NOMO-1 treated with DMSO at 0.1 percent for 48 hours (cell line): Measurements from ENCODE around the gene CD79B.

Experiments used
- DNase-seq: peaks from one replicate; lab custom pipeline; 2025; ENCODE audit not compliant: unreplicated experiment; lab: John Stamatoyannopoulos, UW

The CD79B gene

GRCh38 chr17:63954402-63955063 lies 22.4 kb upstream of the CD79B start:
- DNase-seq = no peak

GRCh38 chr17:63950940-63951907 lies 19.1 kb upstream of the CD79B start:
- DNase-seq = no peak

- no peak for DNase-seq
Observed at GRCh38 chr17:63949576-63950250, 17.6 kb upstream of the CD79B start.

- DNase-seq = no peak
Observed at GRCh38 chr17:63948521-63948920, 16.4 kb upstream of the CD79B start.

GRCh38 chr17:63947711-63948330 lies 15.7 kb upstream of the CD79B start:
- DNase-seq = no peak

- peak; percentile 63 for DNase-seq
Observed at GRCh38 chr17:63946440-63947363, 14.6 kb upstream of the CD79B start.

- DNase-seq = no peak
Observed at GRCh38 chr17:63945784-63946439, 13.8 kb upstream of the CD79B start.

- DNase-seq = no peak
Observed at GRCh38 chr17:63944736-63945499, 12.8 kb upstream of the CD79B start.

GRCh38 chr17:63943745-63944144 lies 11.6 kb upstream of the CD79B start:
- no peak for DNase-seq

- no peak for DNase-seq
Observed at GRCh38 chr17:63942309-63942985, 10.3 kb upstream of the CD79B start.

- DNase-seq = no peak
Observed at GRCh38 chr17:63941751-63942150, 9.6 kb upstream of the CD79B start.

- DNase-seq = no peak
Observed at GRCh38 chr17:63941162-63941561, 9.0 kb upstream of the CD79B start.

GRCh38 chr17:63940584-63940983 lies 8.5 kb upstream of the CD79B start:
- no peak for DNase-seq

GRCh38 chr17:63939884-63940283 lies 7.8 kb upstream of the CD79B start:
- DNase-seq = no peak

GRCh38 chr17:63939401-63939800 lies 7.3 kb upstream of the CD79B start:
- DNase-seq = no peak

- DNase-seq = no peak
Observed at GRCh38 chr17:63937920-63938319, 5.8 kb upstream of the CD79B start.

- DNase-seq = no peak
Observed at GRCh38 chr17:63937319-63937718, 5.2 kb upstream of the CD79B start.
